HepG2 (cell line): ENCODE measurements around the gene KDM2B. TPM values are rescaled to one million over a fixed set of nuclear protein-coding genes. Genes with fewer than 3 reads are reported as not detected.

Source experiments
- BRD4 ChIP-seq: sonication (generic); formaldehyde crosslinking; IDR thresholded peaks from 2 replicates; pipeline ENCODE4 v1.4.0; 2020; ENCODE audit warnings: missing genetic modification reagents
- FOXK2 ChIP-seq: fragments of 450-650 bp; IDR thresholded peaks from 2 replicates; pipeline ENCODE4 v1.6.1; 2016
- GMEB2 ChIP-seq: IDR thresholded peaks from 2 replicates; pipeline ENCODE4 v1.6.1; 2016; ENCODE audit warnings: missing biosample characterization, missing genetic modification reagents, low read depth
- HBP1 ChIP-seq: IDR thresholded peaks from 2 replicates; pipeline ENCODE4 v1.6.1; 2016; ENCODE audit warnings: low read depth, control low read depth
- HNRNPUL1 ChIP-seq: fragments of 200-400 bp; formaldehyde crosslinking; IDR thresholded peaks from 2 replicates; pipeline ENCODE4 v1.6.1; 2017; ENCODE audit warnings: low read depth, mild to moderate bottlenecking, low read length, moderate library complexity
- KDM1A ChIP-seq: IDR thresholded peaks from 2 replicates; pipeline ENCODE4 v1.6.1; 2016; ENCODE audit warnings: missing compliant biosample characterization
- RAD21 ChIP-seq: fragments of 450-650 bp; formaldehyde crosslinking; IDR thresholded peaks from 2 replicates; pipeline ENCODE4 v1.5.0; 2020; ENCODE audit warnings: mild to moderate bottlenecking
- WIZ ChIP-seq: sonication (generic); formaldehyde crosslinking; IDR thresholded peaks from 2 replicates; pipeline ENCODE4 v1.5.1; 2020; ENCODE audit warnings: mild to moderate bottlenecking, missing genetic modification reagents
- ZBTB4 ChIP-seq: sonication (generic); formaldehyde crosslinking; IDR thresholded peaks from 2 replicates; pipeline ENCODE4 v1.4.0; 2020; ENCODE audit warnings: missing genetic modification reagents, mild to moderate bottlenecking, borderline replicate concordance
- ZFAT ChIP-seq: sonication (generic); formaldehyde crosslinking; conservative IDR thresholded peaks from 2 replicates; pipeline ENCODE4 v1.8.1; 2023; ENCODE audit warnings: missing genetic modification reagents, inconsistent platforms
- ZNF251 ChIP-seq: sonication (generic); formaldehyde crosslinking; IDR thresholded peaks from 2 replicates; pipeline ENCODE4 v1.9.0; 2021; ENCODE audit warnings: mild to moderate bottlenecking, missing genetic modification reagents
- ZNF350 ChIP-seq: sonication (generic); formaldehyde crosslinking; IDR thresholded peaks from 2 replicates; pipeline ENCODE4 v1.4.0; 2020; ENCODE audit warnings: mild to moderate bottlenecking, low read depth, missing genetic modification reagents, borderline replicate concordance
- ZNF609 ChIP-seq: sonication (generic); formaldehyde crosslinking; IDR thresholded peaks from 2 replicates; pipeline ENCODE4 v1.4.0; 2020; ENCODE audit warnings: mild to moderate bottlenecking, missing genetic modification reagents, borderline replicate concordance
- ZNF644 ChIP-seq: IDR thresholded peaks from 2 replicates; pipeline ENCODE4 v1.6.1; 2016; ENCODE audit warnings: low read depth
- ZNF660 ChIP-seq: sonication (generic); formaldehyde crosslinking; IDR thresholded peaks from 2 replicates; pipeline ENCODE4 v1.5.1; 2020; ENCODE audit warnings: mild to moderate bottlenecking, low read depth, missing genetic modification reagents, borderline replicate concordance
- ZNF713 ChIP-seq: sonication (generic); formaldehyde crosslinking; IDR thresholded peaks from 2 replicates; pipeline ENCODE4 v1.4.0; 2020; ENCODE audit warnings: mild to moderate bottlenecking, missing genetic modification reagents
- ZNF790 ChIP-seq: sonication (generic); formaldehyde crosslinking; IDR thresholded peaks from 2 replicates; pipeline ENCODE4 v1.8.0; 2022; ENCODE audit warnings: missing genetic modification reagents, mild to moderate bottlenecking, borderline replicate concordance
- ZNF891 ChIP-seq: sonication (generic); formaldehyde crosslinking; IDR thresholded peaks from 2 replicates; pipeline ENCODE4 v1.5.0; 2020; ENCODE audit warnings: mild to moderate bottlenecking, missing genetic modification reagents
- polyA plus RNA-seq, 8 experiments: library from polyadenylated mRNA; depleted of rRNA in 3 of 8; stranded (reverse) in 7 of 8; unstranded in 1 of 8; fragments of >200 nt; fragmentation: Illumina TruSeq in 4 of 8; extraction: Trizol in 4 of 8; gene quantifications; 2 replicates each; pipeline versions ENCODE4 v1.2.1 to v1.2.3, GENCODE V29; 2011 to 2016; ENCODE audit warnings: low read depth in 4 of 8, missing spikeins in 1 of 8, mixed read lengths in 1 of 8; ENCODE audit not compliant: insufficient read depth in 1 of 8
- total RNA-seq, 5 experiments: library from RNA; depleted of rRNA; stranded (reverse); fragments of >200 nt; fragmentation: Illumina TruSeq; extraction: Trizol; gene quantifications; 2 replicates each; pipeline ENCODE4 v1.2.3, GENCODE V29; 2016; ENCODE audit warnings: low read depth in 1 of 5

Gene KDM2B
- total and polyA plus RNA-seq, 2 of the 13 experiments (the other 11 are each of a cell fraction or from before 2014, with no cell fraction given) = 17.5 to 26.1 TPM

GRCh38 chr12:121400332-121401139 lies 180.3 kb downstream of the KDM2B start (continued):
- TF ChIP-seq ZNF609 (CRISPR knock-in tag) (no peak), FOXK2 (no peak), ZNF660 (CRISPR knock-in tag) (no peak), ZNF790 (CRISPR knock-in tag) (no peak), ZNF251 (CRISPR knock-in tag) (no peak), HBP1 (CRISPR knock-in tag) (peak; percentile 22; the same call in 1 of the 2 replicates), GMEB2 (CRISPR knock-in tag) (no peak), KDM1A (CRISPR knock-in tag) (no peak), ZBTB4 (no peak), RAD21 (CRISPR knock-in tag) (peak; percentile 21; the same call in 1 of the 2 replicates), ZNF644 (CRISPR knock-in tag) (no peak; the same call in 1 of the 2 replicates), ZFAT (CRISPR knock-in tag) (no peak), BRD4 (CRISPR knock-in tag) (0 out of 2 replicates have a peak, but pooled peaks have one; percentile 36), ZNF891 (CRISPR knock-in tag) (0 out of 2 replicates have a peak, but pooled peaks have one; percentile 26), ZNF350 (0 out of 2 replicates have a peak, but pooled peaks have one; percentile 39), ZNF713 (CRISPR knock-in tag) (0 out of 2 replicates have a peak, but pooled peaks have one; percentile 58), WIZ (CRISPR knock-in tag) (no peak; the same call in 1 of the 2 replicates), HNRNPUL1 (no peak)
